Body of pancreas (tissue), 4 donors: ENCODE measurements around the gene NEUROD6.

Experiments
- POLR2A ChIP-seq, 3 donors: fragments of 450-650 bp; IDR thresholded peaks; one replicate each; pipeline ENCODE4 v1.6.1; 2016; ENCODE audit warnings: antibody characterized with exemption in 3 of 3, mild to moderate bottlenecking in 2 of 3
- TF ChIP-seq, protein P1 (sequence below), 7 experiments: fragments of 450-650 bp in 4 of 7; fragments of 200-600 bp in 3 of 7; sonication (generic) in 3 of 7; IDR thresholded peaks; one replicate each; pipeline ENCODE4 v1.5.1; 2016 to 2019; ENCODE audit warnings: antibody characterized with exemption in 7 of 7

DNA sequence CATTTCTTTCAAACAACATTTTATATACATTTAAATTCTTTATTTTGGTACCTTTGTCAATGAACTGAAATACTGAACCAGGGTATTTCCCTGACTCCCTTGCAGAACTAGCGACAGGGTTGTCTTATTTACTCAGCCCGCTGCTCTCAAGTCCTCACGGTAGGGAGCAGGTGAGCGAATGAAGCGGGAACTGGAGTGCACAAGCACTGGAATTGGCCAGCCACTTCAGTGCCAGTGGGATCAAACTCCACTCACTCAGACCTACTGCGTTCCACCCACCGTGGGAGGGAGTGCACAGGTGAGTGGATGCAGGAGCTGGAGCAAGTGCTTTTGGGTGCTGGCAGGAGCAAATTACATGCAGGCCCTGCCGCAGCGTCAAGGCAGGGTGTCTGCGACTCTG lies 28.1 kb upstream of the NEUROD6 start:
- TF ChIP-seq, protein P1, sequence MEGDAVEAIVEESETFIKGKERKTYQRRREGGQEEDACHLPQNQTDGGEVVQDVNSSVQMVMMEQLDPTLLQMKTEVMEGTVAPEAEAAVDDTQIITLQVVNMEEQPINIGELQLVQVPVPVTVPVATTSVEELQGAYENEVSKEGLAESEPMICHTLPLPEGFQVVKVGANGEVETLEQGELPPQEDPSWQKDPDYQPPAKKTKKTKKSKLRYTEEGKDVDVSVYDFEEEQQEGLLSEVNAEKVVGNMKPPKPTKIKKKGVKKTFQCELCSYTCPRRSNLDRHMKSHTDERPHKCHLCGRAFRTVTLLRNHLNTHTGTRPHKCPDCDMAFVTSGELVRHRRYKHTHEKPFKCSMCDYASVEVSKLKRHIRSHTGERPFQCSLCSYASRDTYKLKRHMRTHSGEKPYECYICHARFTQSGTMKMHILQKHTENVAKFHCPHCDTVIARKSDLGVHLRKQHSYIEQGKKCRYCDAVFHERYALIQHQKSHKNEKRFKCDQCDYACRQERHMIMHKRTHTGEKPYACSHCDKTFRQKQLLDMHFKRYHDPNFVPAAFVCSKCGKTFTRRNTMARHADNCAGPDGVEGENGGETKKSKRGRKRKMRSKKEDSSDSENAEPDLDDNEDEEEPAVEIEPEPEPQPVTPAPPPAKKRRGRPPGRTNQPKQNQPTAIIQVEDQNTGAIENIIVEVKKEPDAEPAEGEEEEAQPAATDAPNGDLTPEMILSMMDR (IDR thresholded peaks at IDR 0.05), result no peak
- TF ChIP-seq POLR2A (IDR thresholded peaks at IDR 0.05), result no peak
